SK-N-SH (cell line): ENCODE results near the gene ADAMTS14. TPM values are rescaled to one million over a fixed set of nuclear protein-coding genes. Genes with fewer than 3 reads are reported as not detected.

Source experiments
- CTCF ChIA-PET: fragments of 300-600, 350-600 bp; formaldehyde crosslinking; extraction: SDS; loops from one replicate; lab custom pipeline; 2021; lab: Yijun Ruan, JAX
- POLR2A ChIA-PET: fragments of 350-600 bp; sonication (Branson Sonifier 250); formaldehyde crosslinking; extraction: SDS; loops from one replicate; lab custom pipeline; 2020; ENCODE audit warnings: antibody characterized with exemption, inconsistent platforms; lab: Yijun Ruan, JAX
- DNase-seq: peaks from one replicate; pipeline ENCODE4 v3.0.0; 2012
- H2AFZ ChIP-seq: fragments of 200-600 bp; sonication (generic); 2 replicates; pipeline ENCODE4 v1.8.1; 2016; ENCODE audit warnings: antibody characterized with exemption, mild to moderate bottlenecking, low read depth
- H3F3A ChIP-seq: fragments of 200-600 bp; sonication (generic); replicated peaks from 2 replicates; pipeline ENCODE3; 2016; ENCODE audit warnings: antibody characterized with exemption, mild to moderate bottlenecking; ENCODE audit not compliant: insufficient read depth
- H3K27ac ChIP-seq, 2 experiments: fragments of 200-500 bp in 1 of 2; fragments of 200-600 bp in 1 of 2; sonication (Bioruptor generic) in 1 of 2; sonication (generic), shearing (Covaris generic) in 1 of 2; 2 replicates each; pipeline versions ENCODE4 v1.5.1 to v1.6.1; 2014 to 2016; ENCODE audit warnings: low read depth in 2 of 2, inconsistent platforms in 1 of 2, low read length in 1 of 2, mild to moderate bottlenecking in 1 of 2, mixed read lengths in 1 of 2
- H3K27me3 ChIP-seq: fragments of 200-600 bp; sonication (generic), shearing (Covaris generic); 2 replicates; pipeline ENCODE4 v1.6.1; 2016; ENCODE audit warnings: mixed run types; ENCODE audit not compliant: insufficient read depth
- H3K36me3 ChIP-seq, 2 experiments: fragments of 200-500 bp in 1 of 2; fragments of 200-600 bp in 1 of 2; sonication (Bioruptor generic) in 1 of 2; sonication (generic) in 1 of 2; replicated peaks in 1 of 2; 2 replicates each; pipeline versions ENCODE3 to v1.5.1; 2014 to 2016; ENCODE audit warnings: low read length in 1 of 2, mild to moderate bottlenecking in 1 of 2; ENCODE audit not compliant: insufficient read depth in 2 of 2, control insufficient read depth in 1 of 2
- H3K4me1 ChIP-seq, 2 experiments: fragments of 200-500 bp in 1 of 2; fragments of 200-600 bp in 1 of 2; sonication (Bioruptor generic) in 1 of 2; sonication (generic), shearing (Covaris generic) in 1 of 2; 2 replicates each; pipeline versions ENCODE4 v1.5.1 to v1.6.1; 2014 to 2016; ENCODE audit warnings: low read depth in 1 of 2, low read length in 1 of 2, mixed run types in 1 of 2; ENCODE audit not compliant: insufficient read depth in 2 of 2, control insufficient read depth in 1 of 2
- H3K4me2 ChIP-seq: fragments of 200-600 bp; sonication (generic), shearing (Covaris generic); 2 replicates; pipeline ENCODE4 v1.6.1; 2017; ENCODE audit warnings: mixed run types
- H3K4me3 ChIP-seq, 2 experiments: fragments of 200-500 bp in 1 of 2; fragments of 200-600 bp in 1 of 2; sonication (Bioruptor generic) in 1 of 2; sonication (generic), shearing (Covaris generic) in 1 of 2; 2 replicates each; pipeline versions ENCODE4 v1.5.1 to v1.8.1; 2014 to 2016; ENCODE audit warnings: low read depth in 2 of 2, inconsistent platforms in 1 of 2, low read length in 1 of 2, mild to moderate bottlenecking in 1 of 2, mixed read lengths in 1 of 2, moderate library complexity in 1 of 2
- H3K79me2 ChIP-seq: fragments of 200-600 bp; sonication (generic); 2 replicates; pipeline ENCODE4 v1.8.1; 2017; ENCODE audit warnings: mild to moderate bottlenecking; ENCODE audit not compliant: insufficient read depth
- H3K9ac ChIP-seq: fragments of 200-600 bp; sonication (generic); 2 replicates; pipeline ENCODE4 v1.6.1; 2017; ENCODE audit warnings: mixed run types
- H3K9me2 ChIP-seq: fragments of 200-600 bp; sonication (generic); 2 replicates; pipeline ENCODE4 v1.6.1; 2017; ENCODE audit warnings: mixed run types
- H3K9me3 ChIP-seq: fragments of 200-600 bp; sonication (generic); 2 replicates; pipeline ENCODE4 v1.6.1; 2017; ENCODE audit warnings: mixed run types, mild to moderate bottlenecking, moderate library complexity
- H4K20me1 ChIP-seq: fragments of 200-600 bp; sonication (generic); 2 replicates; pipeline ENCODE4 v1.6.1; 2017; ENCODE audit warnings: mild to moderate bottlenecking, mixed run types; ENCODE audit not compliant: insufficient read depth
- CHD2 ChIP-seq: fragments of 150-350 bp; IDR thresholded peaks from 2 replicates; pipeline ENCODE4 v1.6.1; 2018; ENCODE audit warnings: low read length; ENCODE audit not compliant: partially characterized antibody
- CTCF ChIP-seq: fragments of 200-600 bp; sonication (generic); IDR thresholded peaks from 2 replicates; pipeline ENCODE4 v1.6.1; 2017; ENCODE audit warnings: antibody characterized with exemption, mild to moderate bottlenecking, moderate library complexity
- EP300 ChIP-seq, 2 experiments: IDR thresholded peaks; 2 replicates each; pipeline versions ENCODE4 v1.4.0 to v1.6.1; 2012; ENCODE audit warnings: borderline replicate concordance in 1 of 2, low read depth in 1 of 2, low read length in 1 of 2
- EZH2phosphoT487 ChIP-seq: fragments of 200-600 bp; sonication (generic); IDR thresholded peaks from 2 replicates; pipeline ENCODE4 v1.6.1; 2017; ENCODE audit warnings: low read depth, mixed run types, mild to moderate bottlenecking, antibody characterized with exemption, moderate library complexity, borderline replicate concordance
- FOSL2 ChIP-seq: IDR thresholded peaks from 2 replicates; pipeline ENCODE4 v1.4.0; 2012; ENCODE audit warnings: low read depth, mild to moderate bottlenecking, moderate library complexity, borderline replicate concordance
- GABPA ChIP-seq: IDR thresholded peaks from 2 replicates; pipeline ENCODE4 v1.4.0; 2012; ENCODE audit warnings: low read depth, mild to moderate bottlenecking
- MEF2A ChIP-seq: IDR thresholded peaks from 2 replicates; pipeline ENCODE4 v1.4.0; 2012; ENCODE audit warnings: low read depth, borderline replicate concordance
- MXI1 ChIP-seq: IDR thresholded peaks from 2 replicates; pipeline ENCODE4 v1.6.1; 2012; ENCODE audit warnings: mild to moderate bottlenecking, low read depth, low read length, improper control_type of control experiment
- NFIC ChIP-seq: IDR thresholded peaks from 2 replicates; pipeline ENCODE4 v1.4.0; 2012; ENCODE audit warnings: borderline replicate concordance
- NRF1 ChIP-seq: IDR thresholded peaks from 2 replicates; pipeline ENCODE4 v1.6.1; 2012; ENCODE audit warnings: low read depth, mild to moderate bottlenecking, low read length
- PBX3 ChIP-seq: IDR thresholded peaks from 2 replicates; pipeline ENCODE4; 2012
- RAD21 ChIP-seq: IDR thresholded peaks from 2 replicates; pipeline ENCODE4 v1.6.1; 2012; ENCODE audit warnings: mild to moderate bottlenecking, low read length
- RCOR1 ChIP-seq: fragments of 150-350 bp; IDR thresholded peaks from 2 replicates; pipeline ENCODE4 v1.6.1; 2017; ENCODE audit warnings: antibody characterized with exemption, low read length
- RFX5 ChIP-seq: IDR thresholded peaks from 2 replicates; pipeline ENCODE4 v1.6.1; 2012; ENCODE audit warnings: mild to moderate bottlenecking, improper control_type of control experiment, low read length
- RXRA ChIP-seq: IDR thresholded peaks from 2 replicates; pipeline ENCODE4 v1.4.0; 2012; ENCODE audit warnings: low read depth, mild to moderate bottlenecking, borderline replicate concordance
- SMC3 ChIP-seq: IDR thresholded peaks from 2 replicates; pipeline ENCODE4 v1.6.1; 2012; ENCODE audit warnings: low read depth, low read length, improper control_type of control experiment
- TCF12 ChIP-seq: IDR thresholded peaks from 2 replicates; pipeline ENCODE4 v1.4.0; 2012
- TEAD4 ChIP-seq: IDR thresholded peaks from 2 replicates; pipeline ENCODE4 v1.4.0; 2012; ENCODE audit warnings: mild to moderate bottlenecking, borderline replicate concordance; ENCODE audit not compliant: insufficient read depth
- WGBS: methylation state at CpG from one replicate; pipeline ENCODE4 v1.1.6; 2017; ENCODE audit warnings: low lambda C conversion rate; 5-methylcytosine and 5-hydroxymethylcytosine counted together
- polyA plus RNA-seq, 3 experiments: library from polyadenylated mRNA; depleted of rRNA; stranded (reverse); fragments of >200 nt; gene quantifications; 2 replicates each; pipeline ENCODE4 v1.2.3, GENCODE V29; 2012
- TF ChIP-seq, protein P1 (sequence below): fragments of 150-350 bp; IDR thresholded peaks from 2 replicates; pipeline ENCODE4 v1.6.1; 2017; ENCODE audit warnings: antibody characterized with exemption, low read length, low read depth, borderline replicate concordance

ADAMTS14 gene
- polyA plus RNA-seq, 1 of the 3 experiments (the other 2 are of a cell fraction) = 1.1 TPM

DNA sequence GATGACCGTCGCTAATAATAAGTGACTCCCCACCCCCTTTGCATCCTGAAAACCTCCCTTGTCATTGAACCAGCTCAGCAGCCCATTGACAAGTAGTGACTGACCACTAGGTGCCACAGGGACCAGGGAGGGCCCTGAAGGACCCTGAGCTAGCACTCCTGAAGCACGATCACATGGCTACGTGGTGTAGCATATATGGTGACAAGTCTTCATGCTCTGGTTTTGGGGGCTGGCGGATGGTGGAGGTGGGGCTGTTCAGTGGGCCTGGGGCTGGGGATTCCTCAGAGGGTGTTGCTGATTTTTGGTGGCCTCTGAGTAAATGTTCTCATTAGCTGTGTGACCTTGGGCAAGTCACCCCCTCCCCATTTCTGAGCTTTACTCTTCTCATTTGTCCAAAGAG is 4.7 kb downstream of the ADAMTS14 start:
- ChIA-PET POLR2A (interaction anchor here (0.6 to 1.5 kb wide), 2 partner anchors 17 to 20 kb away, joined by 3 to 4 read pairs; no protein-coding TSS in a partner anchor), CTCF (interaction anchor here (0.6 to 1.7 kb wide), 6 partner anchors 82 to 216 kb away, joined by 3 to 9 read pairs (median 3); no protein-coding TSS in a partner anchor)
- H3K4me2 ChIP-seq = no peak overlapping the region
- no peaks in the 10 kb centered on the region for H3K79me2 ChIP-seq
- H2AFZ ChIP-seq = no peak overlapping the region
- no peak for DNase-seq
- TF ChIP-seq FOSL2 = no peak
- no peak for TF ChIP-seq PBX3
- TF ChIP-seq RXRA = no peak
- no peak for TF ChIP-seq SMC3
- TF ChIP-seq, protein P1, sequence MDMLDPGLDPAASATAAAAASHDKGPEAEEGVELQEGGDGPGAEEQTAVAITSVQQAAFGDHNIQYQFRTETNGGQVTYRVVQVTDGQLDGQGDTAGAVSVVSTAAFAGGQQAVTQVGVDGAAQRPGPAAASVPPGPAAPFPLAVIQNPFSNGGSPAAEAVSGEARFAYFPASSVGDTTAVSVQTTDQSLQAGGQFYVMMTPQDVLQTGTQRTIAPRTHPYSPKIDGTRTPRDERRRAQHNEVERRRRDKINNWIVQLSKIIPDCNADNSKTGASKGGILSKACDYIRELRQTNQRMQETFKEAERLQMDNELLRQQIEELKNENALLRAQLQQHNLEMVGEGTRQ = no peak
- TF ChIP-seq CTCF = no peak
- no peak for TF ChIP-seq NRF1
- no peak for TF ChIP-seq TEAD4
- TF ChIP-seq MEF2A = no peak
- TF ChIP-seq RAD21 = no peak
- no peak for TF ChIP-seq RCOR1
- no peak for TF ChIP-seq MXI1
- TF ChIP-seq NFIC = no peak
- no peaks in the 10 kb centered on the region for H3K9me2 ChIP-seq
- H3F3A ChIP-seq = peaks cover 5% of the 10 kb centered on the region
- no peaks in the 10 kb centered on the region for H3K27me3 ChIP-seq
- 74% methylated on average over 4 of the region's 5 CpGs for WGBS
- H3K9me3 ChIP-seq = no peaks in the 10 kb centered on the region
- H3K27ac ChIP-seq = no peak overlapping the region
- no peak overlapping the region for H3K9ac ChIP-seq
- H3K4me3 ChIP-seq = no peak overlapping the region
- no peaks in the 10 kb centered on the region for H4K20me1 ChIP-seq
- H3K4me1 ChIP-seq = peaks cover 12 to 72% of the 10 kb centered on the region in 2 experiments; a peak in 3 of 4 replicates
- no peaks in the 10 kb centered on the region for H3K36me3 ChIP-seq

GRCh38 chr10:70677620-70678249 is 5.4 kb downstream of the ADAMTS14 start:
- Histone ChIP-seq H3K9me2 (no peaks in the 10 kb centered on the region), H4K20me1 (no peaks in the 10 kb centered on the region), H2AFZ (no peak overlapping the region), H3K9me3 (no peaks in the 10 kb centered on the region), H3K4me2 (no peak overlapping the region), H3K27me3 (no peaks in the 10 kb centered on the region), H3K9ac (no peak overlapping the region), H3K36me3 (no peaks in the 10 kb centered on the region), H3K27ac (no peak overlapping the region), H3K79me2 (no peaks in the 10 kb centered on the region), H3K4me1 (peaks cover 12 to 77% of the 10 kb centered on the region in 2 experiments; a peak in 3 of 4 replicates), H3K4me3 (no peak overlapping the region), H3F3A (peaks cover 5% of the 10 kb centered on the region)
- WGBS = 84% methylated on average over 5 of the region's 9 CpGs
- ChIA-PET POLR2A (interaction anchor here (0.6 kb wide), 1 partner anchor 19 kb away, joined by 3 read pairs; no protein-coding TSS in a partner anchor), CTCF (interaction anchor here (0.7 to 1.7 kb wide), 5 partner anchors 81 to 216 kb away, joined by 3 to 9 read pairs (median 3); no protein-coding TSS in a partner anchor)
- no peak for DNase-seq
- TF ChIP-seq MEF2A (no peak), EZH2phosphoT487 (no peak), CHD2 (no peak), TEAD4 (no peak), MXI1 (no peak), RCOR1 (no peak), TCF12 (no peak), EP300 (IDR thresholded peaks at IDR 0.05; ENCODE audit: borderline replicate concordance in 1 of 2, low read depth in 1 of 2, low read length in 1 of 2) (no peak), GABPA (no peak), NRF1 (no peak), RFX5 (no peak), SMC3 (no peak), CTCF (no peak)
